ENCODE results near the gene ZNF575. TPM values are rescaled to one million over a fixed set of nuclear protein-coding genes. Genes with fewer than 3 reads are reported as not detected.
"Not testable (repeated sequence)": the region's sequence is repeated elsewhere in the genome, so short reads cannot be mapped to it uniquely, and the experiment has no call there.

The ZNF575 gene
- polyA plus RNA-seq, 4 donors = 2.1 to 5.8 (median 2.4) TPM

- DNase-seq (ENCODE audit: low read depth in 4 of 4, low spot score in 3 of 4) = no peak
These were observed 7.4 kb downstream of the ZNF575 start for GRCh38 chr19:43540381-43540780.

- DNase-seq (ENCODE audit: low read depth in 4 of 4, low spot score in 3 of 4) = no peak
These were observed 9.1 kb downstream of the ZNF575 start for GRCh38 chr19:43541920-43542650.

GRCh38 chr19:43544077-43544476, 11.1 kb downstream of the ZNF575 start:
- DNase-seq (ENCODE audit: low read depth in 4 of 4, low spot score in 3 of 4) = no peak

GRCh38 chr19:43545276-43545675, 12.3 kb downstream of the ZNF575 start:
- DNase-seq (ENCODE audit: low read depth in 4 of 4, low spot score in 3 of 4) = no peak

- no peak for DNase-seq (ENCODE audit: low read depth in 4 of 4, low spot score in 3 of 4)
These were observed 13.0 kb downstream of the ZNF575 start for GRCh38 chr19:43545981-43546380.

GRCh38 chr19:43546581-43546980, 13.6 kb downstream of the ZNF575 start:
- DNase-seq (ENCODE audit: low read depth in 4 of 4, low spot score in 3 of 4) = no peak

- DNase-seq (ENCODE audit: low read depth in 4 of 4, low spot score in 3 of 4) = not testable (repeated sequence)
These were observed 14.9 kb downstream of the ZNF575 start for GRCh38 chr19:43547926-43548325.

GRCh38 chr19:43548706-43549105, 15.7 kb downstream of the ZNF575 start:
- no peak for DNase-seq (ENCODE audit: low read depth in 4 of 4, low spot score in 3 of 4)

- DNase-seq (ENCODE audit: low read depth in 4 of 4, low spot score in 3 of 4) = no peak
These were observed 18.6 kb downstream of the ZNF575 start for GRCh38 chr19:43551399-43552197.

GRCh38 chr19:43552198-43552450, 19.1 kb downstream of the ZNF575 start:
- DNase-seq (ENCODE audit: low read depth in 4 of 4, low spot score in 3 of 4) = no peak

GRCh38 chr19:43552616-43553015, 19.6 kb downstream of the ZNF575 start:
- DNase-seq (ENCODE audit: low read depth in 4 of 4, low spot score in 3 of 4) = no peak

- no peak for DNase-seq (ENCODE audit: low read depth in 4 of 4, low spot score in 3 of 4)
These were observed 20.7 kb downstream of the ZNF575 start for GRCh38 chr19:43553656-43554055.

- DNase-seq (ENCODE audit: low read depth in 4 of 4, low spot score in 3 of 4) = no peak
These were observed 21.4 kb downstream of the ZNF575 start for GRCh38 chr19:43554317-43554895.

- peak in 1 of 4 donors; percentile 48 for DNase-seq (ENCODE audit: low read depth in 4 of 4, low spot score in 3 of 4)
These were observed 22.3 kb downstream of the ZNF575 start for GRCh38 chr19:43555185-43555770.

- DNase-seq (ENCODE audit: low read depth in 4 of 4, low spot score in 3 of 4) = no peak
These were observed 27.7 kb downstream of the ZNF575 start for GRCh38 chr19:43560687-43561086.

GRCh38 chr19:43561139-43561970, 28.4 kb downstream of the ZNF575 start:
- DNase-seq (ENCODE audit: low read depth in 4 of 4, low spot score in 3 of 4) = no peak

- no peak for DNase-seq (ENCODE audit: low read depth in 4 of 4, low spot score in 3 of 4)
These were observed 29.3 kb downstream of the ZNF575 start for GRCh38 chr19:43562226-43562697.

GRCh38 chr19:43562698-43563241, 29.8 kb downstream of the ZNF575 start:
- no peak for DNase-seq (ENCODE audit: low read depth in 4 of 4, low spot score in 3 of 4)

GRCh38 chr19:43563816-43564457, 30.9 kb downstream of the ZNF575 start:
- DNase-seq (ENCODE audit: low read depth in 4 of 4, low spot score in 3 of 4) = no peak

- no peak for DNase-seq (ENCODE audit: low read depth in 4 of 4, low spot score in 3 of 4)
These were observed 31.8 kb downstream of the ZNF575 start for GRCh38 chr19:43564800-43565199.

All from left renal pelvis (tissue), 4 donors.